Fibroblast of the aortic adventitia (primary cell): Measurements from ENCODE around the gene COL12A1. TPM values are rescaled to one million over a fixed set of nuclear protein-coding genes. Genes with fewer than 3 reads are reported as not detected.
A peak's percentile ranks its signal among the peaks of the same experiment; 100 is the strongest.

Experiments used
- DNase-seq: peaks from one replicate; pipeline ENCODE4 v3.0.0-alpha.2; 2010; ENCODE audit warnings: low read depth
- H3K4me3 ChIP-seq: 2 replicates; pipeline ENCODE4 v1.5.1; 2011; ENCODE audit warnings: low read depth, mild to moderate bottlenecking, control low read depth, low read length, moderate library complexity
- total RNA-seq: library from RNA; depleted of rRNA; stranded (reverse); fragments of >200 nt; gene quantifications from 2 replicates; pipeline ENCODE4 v1.2.3, GENCODE V29; 2012; ENCODE audit warnings: low replicate concordance
- TF ChIP-seq, protein P1 (sequence below): IDR thresholded peaks from 2 replicates; pipeline ENCODE4 v1.5.1; 2011; ENCODE audit warnings: mild to moderate bottlenecking, low read length, control low read depth, inconsistent platforms; ENCODE audit not compliant: insufficient read depth

Gene COL12A1
- total RNA-seq, 1 donor: 139 TPM

DNA sequence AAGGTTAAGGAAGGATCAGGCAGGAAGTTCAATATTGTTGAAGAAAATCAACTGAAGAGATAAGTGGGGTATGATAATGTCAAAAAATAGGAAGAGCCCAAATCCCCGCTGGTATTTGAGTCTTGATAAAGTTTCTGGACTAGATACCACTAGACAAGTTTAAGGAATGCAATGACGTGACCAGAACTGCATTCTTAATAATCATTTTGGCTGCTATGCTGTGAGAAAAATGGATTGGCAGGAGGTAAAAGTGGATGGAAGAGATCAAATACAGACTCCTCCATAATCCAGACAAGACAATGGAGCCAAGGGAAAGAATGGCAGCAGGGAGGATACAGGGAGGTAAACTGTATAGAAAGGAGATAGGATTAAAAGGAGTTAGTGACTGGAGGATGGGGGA is 128.2 kb downstream of the COL12A1 start:
- peak; percentile 48 for DNase-seq
- TF ChIP-seq, protein P1, sequence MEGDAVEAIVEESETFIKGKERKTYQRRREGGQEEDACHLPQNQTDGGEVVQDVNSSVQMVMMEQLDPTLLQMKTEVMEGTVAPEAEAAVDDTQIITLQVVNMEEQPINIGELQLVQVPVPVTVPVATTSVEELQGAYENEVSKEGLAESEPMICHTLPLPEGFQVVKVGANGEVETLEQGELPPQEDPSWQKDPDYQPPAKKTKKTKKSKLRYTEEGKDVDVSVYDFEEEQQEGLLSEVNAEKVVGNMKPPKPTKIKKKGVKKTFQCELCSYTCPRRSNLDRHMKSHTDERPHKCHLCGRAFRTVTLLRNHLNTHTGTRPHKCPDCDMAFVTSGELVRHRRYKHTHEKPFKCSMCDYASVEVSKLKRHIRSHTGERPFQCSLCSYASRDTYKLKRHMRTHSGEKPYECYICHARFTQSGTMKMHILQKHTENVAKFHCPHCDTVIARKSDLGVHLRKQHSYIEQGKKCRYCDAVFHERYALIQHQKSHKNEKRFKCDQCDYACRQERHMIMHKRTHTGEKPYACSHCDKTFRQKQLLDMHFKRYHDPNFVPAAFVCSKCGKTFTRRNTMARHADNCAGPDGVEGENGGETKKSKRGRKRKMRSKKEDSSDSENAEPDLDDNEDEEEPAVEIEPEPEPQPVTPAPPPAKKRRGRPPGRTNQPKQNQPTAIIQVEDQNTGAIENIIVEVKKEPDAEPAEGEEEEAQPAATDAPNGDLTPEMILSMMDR: no peak
- H3K4me3 ChIP-seq: no peak overlapping the region

DNA sequence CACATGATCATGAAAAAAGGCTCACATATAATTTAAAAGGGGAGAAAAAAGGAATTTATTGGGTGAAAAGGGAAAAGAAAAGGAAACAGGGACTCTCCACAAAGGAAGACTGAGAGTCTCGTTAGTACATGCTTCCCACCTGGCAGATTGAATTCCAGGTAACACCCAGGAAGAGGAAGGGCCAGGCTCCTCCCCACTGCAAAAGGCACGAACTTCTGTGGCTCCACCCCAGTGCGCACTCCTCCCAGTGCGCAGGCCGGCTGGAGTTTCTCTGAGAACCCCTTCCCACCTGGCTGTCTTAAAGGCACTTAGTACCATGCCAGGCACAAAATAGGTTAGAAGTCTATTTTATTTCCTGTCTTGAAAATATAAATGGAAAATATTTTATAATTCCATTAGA is 129.8 kb downstream of the COL12A1 start:
- no peak for DNase-seq
- TF ChIP-seq, protein P1: no peak
- H3K4me3 ChIP-seq: no peak overlapping the region

DNA sequence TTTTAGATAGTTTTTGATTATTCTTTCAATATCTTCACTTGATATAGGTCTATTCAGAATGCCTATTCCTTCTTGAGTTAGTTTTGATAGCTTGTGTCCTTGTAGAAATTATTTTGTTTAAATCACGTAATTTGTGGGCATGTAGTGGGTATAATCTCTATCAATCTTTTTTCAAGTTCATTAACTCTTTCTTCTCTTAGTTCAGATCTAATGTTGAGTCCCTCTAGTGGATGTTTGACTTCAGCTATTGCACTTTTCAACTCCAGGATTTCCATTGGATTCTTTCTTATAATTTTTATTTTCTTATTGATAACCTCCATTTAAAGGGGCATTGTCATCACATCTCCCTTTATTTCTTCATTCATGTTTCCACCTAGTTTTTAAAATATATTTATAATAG is 135.6 kb downstream of the COL12A1 start:
- TF ChIP-seq, protein P1: no peak
- DNase-seq: no peak
- H3K4me3 ChIP-seq: no peak overlapping the region

DNA sequence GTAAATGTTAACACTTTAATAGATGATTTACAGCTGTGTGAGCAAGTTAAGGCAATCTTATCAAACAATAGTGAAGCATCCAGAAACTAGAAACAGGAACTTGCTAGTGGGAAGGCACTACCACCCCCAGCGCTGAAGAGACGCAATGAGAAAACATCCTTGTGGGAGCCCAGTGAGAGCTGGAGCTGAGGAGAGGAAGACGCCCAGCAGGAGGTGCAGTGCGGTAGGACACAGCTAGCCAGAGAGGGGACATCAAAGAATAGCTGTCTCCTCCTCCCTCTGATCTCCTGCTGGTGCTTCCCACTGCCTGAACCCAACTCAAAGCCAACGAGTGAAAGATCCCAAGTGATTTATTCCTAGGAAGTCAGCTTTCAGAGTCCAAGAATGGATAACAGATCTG is 140.3 kb downstream of the COL12A1 start:
- peak; percentile 43 for DNase-seq
- no peak overlapping the region for H3K4me3 ChIP-seq
- TF ChIP-seq, protein P1: peak; percentile 29

DNA sequence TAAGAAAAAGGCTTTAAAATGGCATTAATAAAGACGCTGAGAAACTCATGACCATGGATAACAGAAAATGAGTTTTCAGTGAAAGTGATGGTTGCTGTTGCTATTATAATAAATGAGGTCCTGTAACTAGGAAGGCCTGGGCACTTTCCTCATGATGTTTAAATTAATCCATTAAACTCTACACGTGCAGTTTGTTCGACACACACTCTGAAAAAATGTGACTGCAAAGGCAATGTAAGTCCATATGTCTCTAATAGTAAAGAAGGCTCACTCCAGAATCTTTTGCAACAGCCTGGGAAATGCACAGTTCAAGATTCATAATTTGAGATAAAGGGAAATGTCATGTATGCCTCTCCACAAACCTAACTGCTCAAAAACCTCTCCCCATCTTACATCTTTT is 153.4 kb downstream of the COL12A1 start:
- TF ChIP-seq, protein P1: no peak
- H3K4me3 ChIP-seq: no peak overlapping the region
- no peak for DNase-seq

DNA sequence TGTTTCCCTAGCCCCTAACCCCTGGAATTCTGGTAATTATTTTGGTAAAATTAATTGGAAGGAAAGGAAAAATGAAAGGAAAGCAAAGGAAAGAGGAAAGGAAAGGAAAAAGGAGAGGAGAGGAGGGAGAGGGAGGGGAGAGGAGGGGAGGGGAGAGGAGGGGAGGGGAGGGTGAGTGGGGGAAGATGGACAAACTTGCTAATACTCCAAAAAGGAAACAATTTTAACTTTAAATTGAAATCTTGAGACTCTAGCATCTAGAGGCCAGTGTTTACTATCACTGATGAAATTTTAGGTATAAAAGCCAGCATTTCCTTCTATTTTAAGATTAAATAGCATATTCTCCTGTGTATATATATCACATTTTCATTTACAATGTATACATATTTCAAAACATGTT is 156.5 kb downstream of the COL12A1 start:
- H3K4me3 ChIP-seq: no peak overlapping the region
- TF ChIP-seq, protein P1: no peak
- no peak for DNase-seq

DNA sequence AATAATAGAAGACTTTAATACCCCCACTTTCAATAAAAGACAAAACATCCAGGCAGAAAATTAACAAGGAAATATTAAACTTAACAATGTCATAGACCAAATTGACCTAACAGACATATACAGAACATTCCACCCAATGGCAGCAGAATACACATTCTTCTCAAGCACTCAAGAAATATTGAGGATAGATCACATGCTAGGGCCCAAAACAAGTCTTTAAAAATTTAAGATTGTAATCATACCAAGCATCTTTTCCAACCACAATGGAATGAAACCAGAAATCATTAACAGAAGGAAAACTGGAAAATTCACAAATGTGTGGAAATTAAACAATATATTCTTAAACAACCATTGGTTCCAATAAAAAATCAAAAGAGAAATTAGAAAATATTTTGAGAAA is 161.0 kb downstream of the COL12A1 start:
- TF ChIP-seq, protein P1: no peak
- H3K4me3 ChIP-seq: no peak overlapping the region
- DNase-seq: no peak
